Psoas muscle (tissue), 8 donors: Measurements from ENCODE around the gene NFASC. TPM values are rescaled to one million over a fixed set of nuclear protein-coding genes. Genes with fewer than 3 reads are reported as not detected.

Experiments
- ATAC-seq, 4 donors: fragments of 200-7000 bp; cut with Tn5 transposase; one replicate each; pipeline ENCODE4 v1.9.1; 2020; ENCODE audit warnings: moderate library complexity in 3 of 4, mild to moderate bottlenecking in 2 of 4
- DNase-seq, 2 donors: peaks; one replicate each; pipeline ENCODE4 v3.0.0-alpha.2; 2020
- H3K27ac ChIP-seq: fragments of 200-600 bp; one replicate; pipeline ENCODE4 v1.8.0; 2022
- H3K27me3 ChIP-seq, 3 donors: fragments of 200-600 bp in 1 of 3; one replicate each; pipeline versions ENCODE4 v1.6.1 to v1.8.0; 2013 to 2022; ENCODE audit warnings: low read length in 2 of 3, mild to moderate bottlenecking in 2 of 3, moderate library complexity in 1 of 3; ENCODE audit not compliant: insufficient read depth in 3 of 3
- H3K36me3 ChIP-seq, 2 donors: fragments of 200-600 bp in 1 of 2; one replicate each; pipeline versions ENCODE4 v1.6.1 to v1.8.0; 2013 to 2022; ENCODE audit warnings: low read depth in 1 of 2, mild to moderate bottlenecking in 1 of 2, moderate library complexity in 1 of 2; ENCODE audit not compliant: insufficient read depth in 1 of 2
- H3K4me1 ChIP-seq: fragments of 200-600 bp; one replicate; pipeline ENCODE4 v1.8.0; 2022
- H3K4me3 ChIP-seq: fragments of 200-600 bp; one replicate; pipeline ENCODE4 v1.8.0; 2022; ENCODE audit warnings: mild to moderate bottlenecking
- H3K9me3 ChIP-seq: fragments of 200-600 bp; one replicate; pipeline ENCODE4 v1.8.0; 2022
- CTCF ChIP-seq: fragments of 200-600 bp; IDR thresholded peaks from one replicate; pipeline ENCODE4 v1.8.0; 2022; ENCODE audit warnings: antibody characterized with exemption
- WGBS, 3 donors: extraction: QIAGEN DNeasy Blood & Tissue Kit; methylation state at CpG; one replicate each; pipeline versions ENCODE4 v1.1.6 to v1.1.7; 2013; 5-methylcytosine and 5-hydroxymethylcytosine counted together
- intact Hi-C, 2 donors: fragments of 100-400 bp; cut with DNase I; formaldehyde crosslinking; loops; one replicate each; pipeline versions ENCODE4 v1.11.0 to v1.14.2; 2022
- polyA plus RNA-seq, 3 donors: library from polyadenylated mRNA; stranded (reverse); fragments of 200-250 nt; gene quantifications; one replicate each; pipeline ENCODE4 v1.2.3, GENCODE V29; 2013
- total RNA-seq, 4 donors: library from RNA; stranded (reverse); fragmentation: NEBNext Ultra II Directional in 2 of 4; extraction: Animal tissue kit (Norgen Biotek cat#: 25700) in 2 of 4; gene quantifications; one replicate each; pipeline versions ENCODE4 v1.2.1 to v1.2.4, GENCODE V29; 2021 to 2023
- donor health status: healthy with polysubstance abuse.
- donor health status: DM: no; HTN: no; CAD: no; lungs with moderate emphysema.
- donor health status: Bipolar disorder and iron deficiency.
- donor health status: healthy.
- donor health status: DM: yes; HTN: yes; CAD: no.
- donor health status: DM: no; HTN: no; CAD: no.
- donor health status: DM: no; HTN: no; CAD: no.
- donor health status: DM: yes; HTN: yes; CAD: no.

The NFASC gene
- total and polyA plus RNA-seq, 7 donors, result 0.46 to 7.5 (median 0.90) TPM

GRCh38 chr1:204921855-204922516 is 51.3 kb downstream of the NFASC start:
- 60 to 69% (median 64%) methylated on average over 15 of the region's 15 CpGs for WGBS, 3 donors
- no peak overlapping the region for H3K4me3 ChIP-seq
- H3K36me3 ChIP-seq, result no peaks in the 10 kb centered on the region
- DNase-seq (no peak), ATAC-seq (no peak)
- H3K9me3 ChIP-seq, result no peaks in the 10 kb centered on the region
- no peak for TF ChIP-seq CTCF
- peaks cover 0 to 3% (median 0%) of the 10 kb centered on the region in 3 donors for H3K27me3 ChIP-seq
- intact Hi-C loops, result no loop called here
- H3K27ac ChIP-seq, result no peak overlapping the region
- H3K4me1 ChIP-seq, result no peaks in the 10 kb centered on the region

DNA sequence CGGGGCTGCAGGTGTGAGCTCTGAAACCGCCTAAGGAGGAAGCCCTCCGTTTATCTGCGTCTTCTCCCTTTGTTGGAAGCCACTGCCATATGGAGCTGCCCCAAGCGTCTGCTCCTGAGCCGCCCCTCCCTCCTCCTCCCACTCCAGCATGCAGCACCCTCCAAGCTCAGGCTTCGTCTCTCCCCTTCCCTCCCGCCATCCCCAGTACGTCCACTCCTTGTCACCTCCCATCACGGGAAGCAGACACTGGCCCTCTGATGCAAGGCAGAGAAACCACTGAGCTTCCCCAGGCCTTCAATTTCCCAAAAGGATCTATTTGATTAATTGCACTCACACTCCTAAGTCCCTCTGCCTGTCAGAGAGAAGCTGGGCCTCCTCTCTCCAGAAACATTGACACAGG is 52.5 kb downstream of the NFASC start:
- ATAC-seq, result no peak
- Histone ChIP-seq H3K36me3 (no peaks in the 10 kb centered on the region), H3K4me3 (no peak overlapping the region), H3K9me3 (no peaks in the 10 kb centered on the region), H3K27me3 (peaks cover 0 to 3% (median 3%) of the 10 kb centered on the region in 3 donors), H3K27ac (no peak overlapping the region), H3K4me1 (no peaks in the 10 kb centered on the region)
- WGBS, 3 donors, result 69 to 76% (median 71%) methylated on average over 9 to 10 of the region's 10 CpGs
- no peak for DNase-seq
- no peak for TF ChIP-seq CTCF
- intact Hi-C loops, result no loop called here

DNA sequence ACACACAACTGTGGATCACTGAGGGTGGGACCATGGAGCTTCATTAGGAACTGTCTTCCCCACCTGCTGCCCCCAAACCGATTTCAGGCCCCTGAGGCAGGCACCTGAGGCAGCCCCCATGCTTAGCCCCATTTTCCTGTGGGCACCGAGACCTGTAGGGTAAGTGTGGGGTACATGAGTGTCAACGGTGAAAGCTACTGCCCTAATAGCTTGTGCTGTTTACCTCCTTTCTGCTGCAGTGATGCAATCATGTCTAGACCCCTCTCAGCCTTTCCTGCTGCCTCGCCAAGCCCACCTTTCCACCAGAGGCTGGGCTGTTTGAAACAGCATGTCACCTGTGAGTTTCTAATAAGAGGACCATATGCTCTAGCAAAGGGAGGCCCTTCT is 53.0 kb downstream of the NFASC start:
- Histone ChIP-seq H3K27me3 (peaks cover 0 to 3% (median 3%) of the 10 kb centered on the region in 3 donors), H3K36me3 (no peaks in the 10 kb centered on the region), H3K4me3 (no peak overlapping the region), H3K27ac (no peak overlapping the region), H3K4me1 (no peaks in the 10 kb centered on the region), H3K9me3 (no peaks in the 10 kb centered on the region)
- DNase-seq, result no peak
- intact Hi-C loops, result no loop called here
- 65 to 81% (median 71%) methylated on average over 4 of the region's 4 CpGs for WGBS, 3 donors
- TF ChIP-seq CTCF, result no peak
- no peak for ATAC-seq

GRCh38 chr1:204924013-204924759 is 53.5 kb downstream of the NFASC start:
- no peaks in the 10 kb centered on the region for H3K4me1 ChIP-seq
- WGBS, 3 donors, result 53 to 57% (median 57%) methylated on average over 5 of the region's 5 CpGs
- no peak for DNase-seq
- ATAC-seq, result no peak
- H3K36me3 ChIP-seq, result no peaks in the 10 kb centered on the region
- intact Hi-C loops, result no loop called here
- peaks cover 0 to 3% (median 3%) of the 10 kb centered on the region in 3 donors for H3K27me3 ChIP-seq
- no peak for TF ChIP-seq CTCF
- H3K27ac ChIP-seq, result no peak overlapping the region
- H3K9me3 ChIP-seq, result no peaks in the 10 kb centered on the region
- no peak overlapping the region for H3K4me3 ChIP-seq
